Brain microvascular endothelial cell (primary cell): Measurements from ENCODE around the gene CRABP2.
A peak's percentile ranks its signal among the peaks of the same experiment; 100 is the strongest.

ENCODE experiments used
- DNase-seq: peaks from one replicate; pipeline ENCODE4 v3.0.0-alpha.2; 2020
- H3K27ac ChIP-seq: fragments of 250-450 bp; sonication (Bioruptor Pico); 2 replicates; pipeline ENCODE4 v1.5.1; 2020; ENCODE audit warnings: mild to moderate bottlenecking, moderate library complexity
- H3K27me3 ChIP-seq: fragments of 250-450 bp; sonication (Bioruptor Pico); replicated peaks from 2 replicates; pipeline ENCODE4 v1.5.1; 2020; ENCODE audit warnings: mild to moderate bottlenecking
- H3K36me3 ChIP-seq: fragments of 250-450 bp; sonication (Bioruptor Pico); replicated peaks from 2 replicates; pipeline ENCODE4 v1.5.1; 2020; ENCODE audit warnings: mild to moderate bottlenecking
- H3K4me3 ChIP-seq: 2 replicates; pipeline ENCODE4 v1.5.1; 2011; ENCODE audit warnings: low read depth, mild to moderate bottlenecking, control low read depth, low read length, moderate library complexity
- in situ Hi-C: cut with HindIII; loops from 2 replicates; pipeline ENCODE4 v1.10.0; 2017; ENCODE audit warnings: low sequenced_read_pairs, low pct_ligation_motif_present
- TF ChIP-seq, protein P1 (sequence below): IDR thresholded peaks from 2 replicates; pipeline ENCODE4 v1.5.1; 2011; ENCODE audit warnings: low read depth, mild to moderate bottlenecking, moderate library complexity, low read length, control low read depth, inconsistent platforms; ENCODE audit errors: missing control alignments

The CRABP2 gene

DNA sequence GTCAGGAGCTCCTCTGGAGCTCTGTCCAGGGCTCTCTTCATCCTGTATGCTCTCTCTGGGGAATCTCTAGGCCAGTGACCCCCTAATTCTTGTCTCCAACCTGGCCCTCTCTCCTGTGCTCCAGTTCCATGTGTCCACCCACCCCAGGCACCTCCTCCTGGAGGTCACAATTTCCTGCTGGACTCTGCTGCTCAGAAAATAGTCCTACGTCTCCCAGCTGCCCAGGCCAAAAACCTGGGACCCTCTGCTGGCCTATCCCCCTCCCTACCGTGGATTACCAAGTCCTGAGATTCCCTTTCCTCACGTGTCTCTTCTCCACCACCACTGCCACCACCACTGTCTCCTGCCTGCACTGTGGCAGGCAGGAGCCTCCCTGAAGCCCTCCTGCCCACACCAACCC is 39.8 kb downstream of the CRABP2 start:
- TF ChIP-seq, protein P1, sequence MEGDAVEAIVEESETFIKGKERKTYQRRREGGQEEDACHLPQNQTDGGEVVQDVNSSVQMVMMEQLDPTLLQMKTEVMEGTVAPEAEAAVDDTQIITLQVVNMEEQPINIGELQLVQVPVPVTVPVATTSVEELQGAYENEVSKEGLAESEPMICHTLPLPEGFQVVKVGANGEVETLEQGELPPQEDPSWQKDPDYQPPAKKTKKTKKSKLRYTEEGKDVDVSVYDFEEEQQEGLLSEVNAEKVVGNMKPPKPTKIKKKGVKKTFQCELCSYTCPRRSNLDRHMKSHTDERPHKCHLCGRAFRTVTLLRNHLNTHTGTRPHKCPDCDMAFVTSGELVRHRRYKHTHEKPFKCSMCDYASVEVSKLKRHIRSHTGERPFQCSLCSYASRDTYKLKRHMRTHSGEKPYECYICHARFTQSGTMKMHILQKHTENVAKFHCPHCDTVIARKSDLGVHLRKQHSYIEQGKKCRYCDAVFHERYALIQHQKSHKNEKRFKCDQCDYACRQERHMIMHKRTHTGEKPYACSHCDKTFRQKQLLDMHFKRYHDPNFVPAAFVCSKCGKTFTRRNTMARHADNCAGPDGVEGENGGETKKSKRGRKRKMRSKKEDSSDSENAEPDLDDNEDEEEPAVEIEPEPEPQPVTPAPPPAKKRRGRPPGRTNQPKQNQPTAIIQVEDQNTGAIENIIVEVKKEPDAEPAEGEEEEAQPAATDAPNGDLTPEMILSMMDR, result no peak
- H3K27ac ChIP-seq, result no peak overlapping the region
- H3K36me3 ChIP-seq, result no peaks in the 10 kb centered on the region
- H3K4me3 ChIP-seq, result no peak overlapping the region
- no peak for DNase-seq
- no peaks in the 10 kb centered on the region for H3K27me3 ChIP-seq
- in situ Hi-C loops, result no loop called here

DNA sequence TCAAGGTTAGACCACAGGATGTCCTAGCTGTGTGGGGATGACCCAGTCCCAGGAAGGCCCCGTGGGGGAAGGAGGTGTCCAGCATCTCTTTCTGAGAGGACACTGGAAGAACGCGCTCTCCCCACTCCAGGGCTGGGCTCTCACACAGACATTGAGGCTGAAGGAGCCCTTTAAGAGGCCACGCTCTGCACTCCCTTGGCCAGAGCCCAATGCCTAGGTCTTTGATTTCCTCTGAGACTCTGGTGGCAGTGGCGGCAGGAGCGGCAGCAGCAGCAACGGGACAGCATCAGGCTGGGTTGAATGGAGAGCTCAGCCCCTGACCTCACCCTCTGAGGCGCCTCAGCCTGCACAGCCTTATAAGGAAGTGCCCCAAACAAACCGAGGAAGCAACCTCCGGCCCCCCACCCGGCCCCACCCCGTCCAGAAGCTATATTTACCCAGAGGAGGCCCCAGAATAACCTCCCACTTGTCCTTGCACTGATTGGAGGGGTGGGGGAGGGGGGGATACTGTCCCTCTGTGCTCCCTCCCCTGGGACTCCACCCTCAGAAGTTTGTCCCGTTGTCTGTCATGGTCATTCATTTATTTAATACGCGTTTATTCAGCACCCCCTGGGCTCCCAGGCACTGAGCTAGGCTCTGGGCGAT is 40.5 kb downstream of the CRABP2 start:
- TF ChIP-seq, protein P1, result no peak
- in situ Hi-C loops, result no loop called here
- no peak overlapping the region for H3K27ac ChIP-seq
- no peaks in the 10 kb centered on the region for H3K27me3 ChIP-seq
- DNase-seq, result no peak
- H3K4me3 ChIP-seq, result no peak overlapping the region
- no peaks in the 10 kb centered on the region for H3K36me3 ChIP-seq

DNA sequence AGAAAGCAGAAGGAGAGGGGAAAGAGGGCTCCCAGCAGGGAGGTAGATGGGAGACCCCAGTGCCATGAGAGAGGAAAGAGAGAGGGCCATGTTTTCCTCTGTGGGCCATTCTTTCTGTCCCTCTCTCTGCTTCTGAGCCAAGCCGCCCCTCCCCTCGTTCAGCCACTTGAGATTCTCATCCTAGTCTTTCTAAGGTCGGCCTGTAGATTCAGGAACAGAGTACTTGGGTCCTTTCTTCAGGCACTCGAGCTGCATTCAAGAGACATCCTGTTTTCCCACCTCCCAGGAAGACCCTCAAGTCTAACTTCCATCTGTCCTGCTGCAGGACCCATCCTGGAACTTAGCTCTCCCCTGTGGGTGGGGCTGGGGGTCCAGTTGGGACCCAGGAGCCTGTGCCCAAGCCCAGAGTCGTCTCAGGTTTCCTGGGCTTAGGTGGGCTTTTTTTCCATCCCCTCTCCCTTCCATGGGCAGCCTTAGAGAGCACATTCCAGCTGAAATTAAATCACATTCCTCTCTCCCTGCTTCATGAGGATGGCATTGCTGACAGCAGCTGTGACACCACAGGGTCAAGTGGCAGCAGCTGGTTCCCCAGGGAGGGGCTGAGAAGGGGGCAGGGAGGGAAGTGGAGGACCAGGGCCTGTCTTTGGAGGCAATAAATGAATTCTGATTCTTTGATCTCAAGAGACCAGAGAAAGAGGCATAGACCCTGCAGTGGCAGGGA is 41.2 kb downstream of the CRABP2 start:
- Histone ChIP-seq H3K4me3 (no peak overlapping the region), H3K27ac (no peak overlapping the region), H3K36me3 (no peaks in the 10 kb centered on the region), H3K27me3 (no peaks in the 10 kb centered on the region)
- in situ Hi-C loops, result no loop called here
- TF ChIP-seq, protein P1, result no peak
- no peak for DNase-seq

DNA sequence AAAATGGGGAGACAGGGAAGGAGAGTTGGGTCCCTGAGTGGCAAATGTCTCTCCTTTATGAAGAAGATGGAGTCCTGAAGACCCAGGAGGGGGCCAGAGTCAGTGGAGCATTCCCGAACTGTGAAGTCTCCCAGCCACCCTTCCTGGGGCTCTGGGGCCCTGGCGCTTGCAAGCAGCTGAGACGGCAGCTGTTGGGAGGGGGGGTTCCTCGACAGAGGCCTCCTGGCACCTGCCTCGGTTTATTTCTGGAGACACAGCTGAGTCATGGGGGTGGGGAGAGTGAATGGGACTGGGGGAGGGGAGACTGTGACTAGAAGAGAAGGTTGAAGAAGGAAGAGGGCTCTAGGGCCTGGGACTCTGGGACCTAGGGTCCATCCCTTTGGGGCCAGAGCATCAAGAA is 42.2 kb downstream of the CRABP2 start:
- TF ChIP-seq, protein P1, result no peak
- DNase-seq, result no peak
- Histone ChIP-seq H3K36me3 (no peaks in the 10 kb centered on the region), H3K4me3 (no peak overlapping the region), H3K27ac (no peak overlapping the region), H3K27me3 (no peaks in the 10 kb centered on the region)
- in situ Hi-C loops, result no loop called here

DNA sequence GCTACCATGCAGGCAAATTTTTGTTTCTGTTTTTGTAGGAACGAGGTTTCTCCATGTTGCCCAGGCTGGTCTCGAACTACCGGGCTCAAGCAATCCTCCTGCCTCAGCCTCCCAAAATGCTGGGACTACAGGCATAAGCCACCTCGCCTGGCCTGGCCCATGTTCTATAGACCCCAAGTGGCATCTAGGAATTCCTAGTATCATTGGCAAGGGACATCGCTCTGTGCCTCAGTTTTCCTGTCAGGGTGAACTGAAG is 42.7 kb downstream of the CRABP2 start:
- TF ChIP-seq, protein P1, result no peak
- in situ Hi-C loops, result no loop called here
- H3K4me3 ChIP-seq, result no peak overlapping the region
- peak overlapping the region; percentile 65 for H3K27ac ChIP-seq
- no peaks in the 10 kb centered on the region for H3K36me3 ChIP-seq
- no peak for DNase-seq
- H3K27me3 ChIP-seq, result no peaks in the 10 kb centered on the region
